CD4-positive, alpha-beta T cell treated with Interleukin-6 at 100 ng/mL for 8 hours (primary cell): ENCODE results near the gene TMEM87A.
"Not testable (repeated sequence)": the region's sequence is repeated elsewhere in the genome, so short reads cannot be mapped to it uniquely, and the experiment has no call there.

Experiments
- DNase-seq: peaks from one replicate; pipeline ENCODE4 v3.0.0-alpha.2; 2020; ENCODE audit warnings: mixed read lengths, low spot score

TMEM87A gene

GRCh38 chr15:42270996-42271395 lies 2.2 kb downstream of the TMEM87A start:
- no peak for DNase-seq

DNA sequence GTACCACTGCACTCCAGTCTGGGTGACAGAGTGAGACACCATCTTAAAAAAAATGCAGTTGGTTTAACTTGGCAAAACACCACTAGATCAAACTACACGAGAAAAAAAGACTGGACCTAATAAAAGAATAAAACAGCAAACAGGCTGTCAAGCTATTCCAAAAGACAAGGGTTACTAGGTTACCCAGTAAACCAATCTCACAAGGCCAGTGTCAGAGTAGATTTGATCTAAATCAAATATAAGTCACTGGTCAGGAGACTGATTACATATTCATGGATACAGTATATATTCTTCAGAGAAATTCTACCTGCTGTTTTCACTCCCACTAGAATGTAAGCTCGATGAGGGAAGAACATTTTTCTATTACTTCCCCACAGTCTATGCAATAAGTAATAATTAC lies 2.7 kb downstream of the TMEM87A start:
- DNase-seq = no peak

GRCh38 chr15:42267286-42267685 lies 5.9 kb downstream of the TMEM87A start:
- DNase-seq = no peak

DNA sequence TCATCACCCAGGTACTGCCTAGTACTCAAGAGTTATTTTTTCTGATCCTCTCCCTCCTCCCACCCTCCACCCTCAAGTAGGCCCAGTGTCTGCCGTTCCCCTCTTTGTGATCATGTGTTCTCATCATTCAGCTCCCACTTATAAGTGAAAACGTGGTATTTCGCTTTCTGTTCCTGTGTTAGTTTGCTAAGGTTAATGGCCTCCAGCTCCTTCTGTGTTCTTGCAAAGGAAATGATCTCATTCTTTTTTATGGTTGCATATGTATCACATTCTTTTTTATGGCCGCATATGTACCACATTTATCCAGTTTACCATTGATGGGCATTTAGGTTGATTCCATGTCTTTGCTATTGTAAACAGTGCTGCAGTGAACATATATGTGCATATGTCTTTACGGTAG lies 8.4 kb downstream of the TMEM87A start:
- DNase-seq = no peak

GRCh38 chr15:42253300-42253699 lies 19.9 kb downstream of the TMEM87A start:
- DNase-seq = no peak

DNA sequence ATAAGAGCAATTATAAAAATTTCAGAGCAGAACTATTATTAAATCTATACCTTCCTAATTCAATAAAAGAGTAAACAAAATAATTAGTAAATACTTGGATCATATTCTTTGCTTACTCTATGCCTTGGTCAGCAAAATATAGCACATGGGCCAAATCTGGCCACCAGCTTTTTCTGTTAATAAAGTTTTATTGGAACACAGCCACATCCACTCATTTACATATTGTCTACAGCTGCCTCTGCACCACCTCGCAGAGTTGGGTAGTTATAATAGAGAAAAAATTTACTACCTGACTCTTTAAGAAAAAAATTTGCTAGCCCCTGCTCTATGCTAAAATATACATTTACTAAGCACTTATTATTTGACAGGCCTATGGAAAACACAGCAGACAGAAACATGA lies 32.4 kb downstream of the TMEM87A start:
- no peak for DNase-seq

GRCh38 chr15:42239528-42240182 lies 33.6 kb downstream of the TMEM87A start:
- no peak for DNase-seq

GRCh38 chr15:42233107-42233506 lies 40.1 kb downstream of the TMEM87A start:
- no peak for DNase-seq

GRCh38 chr15:42232606-42233005 lies 40.6 kb downstream of the TMEM87A start:
- DNase-seq = no peak

GRCh38 chr15:42231088-42231487 lies 42.1 kb downstream of the TMEM87A start:
- no peak for DNase-seq

GRCh38 chr15:42228981-42229380 lies 44.3 kb downstream of the TMEM87A start:
- not testable (repeated sequence) for DNase-seq

- DNase-seq = no peak
Measured at GRCh38 chr15:42228036-42228435, 45.2 kb downstream of the TMEM87A start.

DNA sequence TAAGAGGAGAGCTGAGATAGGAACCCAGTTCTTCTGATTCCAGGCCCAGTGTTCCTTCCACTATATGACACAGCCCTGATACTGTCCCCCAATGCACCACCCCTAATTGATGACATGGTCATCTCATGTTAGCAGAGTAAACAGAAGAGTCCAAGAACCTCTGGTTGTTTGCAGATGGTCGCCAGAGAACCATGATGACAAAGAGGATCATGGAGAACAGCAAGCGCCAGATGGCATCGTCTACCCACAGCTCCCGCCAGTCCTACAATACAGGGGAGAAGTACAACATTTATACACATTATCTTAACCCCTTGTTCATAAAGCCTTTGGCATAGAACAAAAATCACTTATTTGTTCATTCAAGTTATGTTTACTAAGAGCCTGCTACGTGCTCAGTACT lies 46.6 kb downstream of the TMEM87A start:
- DNase-seq = no peak

- no peak for DNase-seq
Measured at GRCh38 chr15:42220216-42220615, 53.0 kb downstream of the TMEM87A start.

GRCh38 chr15:42218953-42219592 lies 54.2 kb downstream of the TMEM87A start:
- no peak for DNase-seq

DNA sequence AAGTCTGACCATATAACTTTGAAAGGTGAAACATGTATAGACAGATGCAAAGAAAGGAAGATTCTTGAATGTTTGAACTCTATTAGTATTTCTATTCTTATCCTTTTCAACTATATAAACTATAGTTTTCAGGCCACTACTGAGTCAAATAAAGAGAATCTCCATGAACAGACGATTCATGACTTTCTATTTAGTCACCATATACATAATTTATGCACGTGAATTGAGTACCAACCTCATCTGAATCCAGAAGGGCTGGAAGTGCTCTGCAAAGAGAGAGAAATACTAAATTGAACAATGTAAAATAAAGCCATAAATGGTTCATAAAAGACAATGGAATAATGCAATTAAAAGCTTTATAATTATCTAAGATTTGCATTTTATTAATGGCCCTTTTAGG lies 55.7 kb downstream of the TMEM87A start:
- DNase-seq = no peak

DNA sequence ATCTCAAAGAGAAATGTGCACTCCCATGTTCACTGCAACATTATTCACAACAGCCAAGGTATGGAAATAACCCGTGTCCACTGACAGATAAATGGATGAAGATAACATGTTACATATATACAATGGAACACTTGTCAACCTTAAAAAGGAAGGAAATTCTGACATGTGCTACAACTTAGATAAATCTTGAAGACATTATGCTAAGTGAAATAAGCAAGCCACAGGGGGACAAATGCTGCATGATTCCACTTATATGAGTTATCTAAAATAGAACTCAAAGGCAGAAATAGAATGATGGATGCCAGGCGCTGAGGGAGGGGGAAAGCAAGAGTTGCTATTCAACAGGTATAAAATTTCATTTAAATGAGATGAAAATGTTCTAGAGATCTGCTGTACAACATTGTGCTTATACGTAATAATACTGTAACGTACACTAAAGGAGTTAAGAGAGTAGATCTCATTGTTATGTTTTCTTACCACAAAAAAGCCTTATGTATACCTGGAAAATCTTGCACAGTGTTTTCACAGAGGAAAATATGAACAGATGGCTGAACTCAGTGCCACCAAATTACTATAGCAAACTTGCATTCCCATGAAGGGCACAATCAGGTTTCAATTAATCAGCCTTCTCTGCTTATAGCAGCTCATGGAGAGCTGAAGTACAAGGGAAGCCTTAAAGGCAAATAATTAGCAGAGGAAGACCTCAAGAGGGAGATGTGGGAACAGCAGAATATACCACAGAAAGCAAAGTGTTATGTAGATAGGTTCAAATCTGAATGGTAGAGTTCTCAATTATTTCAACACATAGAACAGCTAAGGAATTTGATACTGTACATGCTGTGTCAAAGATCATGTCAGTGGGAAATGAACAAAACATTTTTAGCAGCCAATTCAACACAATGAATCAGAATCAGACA lies 57.1 kb downstream of the TMEM87A start:
- DNase-seq = no peak

DNA sequence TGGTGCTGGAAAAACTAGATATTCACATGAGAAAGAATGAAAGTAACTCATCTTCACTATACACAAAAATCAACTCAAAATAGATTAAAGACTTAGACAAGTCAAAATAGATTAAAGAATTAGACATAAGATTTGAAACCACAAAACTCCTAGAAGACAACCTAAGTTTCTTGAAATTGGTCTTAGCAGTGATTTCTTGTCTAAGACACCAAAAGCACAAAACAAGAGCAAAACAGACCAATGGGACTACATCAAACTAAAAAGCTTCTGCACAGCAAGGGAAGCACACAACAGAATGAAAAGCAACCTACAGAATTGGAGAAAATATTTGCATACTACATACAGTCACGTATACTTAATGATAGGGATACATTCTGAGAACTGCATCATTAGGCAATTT lies 58.6 kb downstream of the TMEM87A start:
- no peak for DNase-seq

GRCh38 chr15:42213511-42213910 lies 59.7 kb downstream of the TMEM87A start:
- DNase-seq = no peak

- DNase-seq = no peak
Measured at GRCh38 chr15:42210696-42211095, 62.5 kb downstream of the TMEM87A start.

GRCh38 chr15:42207674-42208579 lies 65.3 kb downstream of the TMEM87A start, which contains the start of gene VPS39:
TSS of gene VPS39 (minus strand) at chr15:42208304. CDS start at chr15:42208153, 151 bp downstream.
- peak; percentile 79 for DNase-seq

DNA sequence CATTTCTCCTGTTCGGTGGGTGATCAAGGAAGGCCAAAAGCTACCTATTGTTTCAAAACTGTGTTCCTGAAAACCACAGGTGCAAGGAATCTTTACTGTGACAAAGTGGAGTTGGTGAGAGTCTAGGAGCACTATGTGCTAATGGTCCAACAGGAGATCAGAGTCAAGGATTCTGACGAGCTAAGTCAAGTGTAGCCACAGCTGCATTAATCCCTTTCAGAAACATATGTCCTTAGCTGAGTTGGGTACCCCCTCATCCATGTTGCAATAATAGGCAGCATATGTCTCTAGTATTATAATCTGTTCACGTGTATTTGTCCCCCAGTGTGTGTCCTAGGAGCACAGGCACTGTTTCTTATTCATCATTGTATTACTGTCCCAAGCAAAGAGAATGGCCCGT lies 66.8 kb downstream of the TMEM87A start:
- DNase-seq = no peak
